C4-2B (cell line): ENCODE measurements around the gene JAK1.

Source experiments
- CTCF ChIP-seq: fragments of 450-650 bp; conservative IDR thresholded peaks from 2 replicates; pipeline ENCODE4 v1.5.1; 2017; ENCODE audit warnings: mild to moderate bottlenecking
- ZFX ChIP-seq: fragments of 450-650 bp; IDR thresholded peaks from 2 replicates; pipeline ENCODE4 v1.6.1; 2017

DNA sequence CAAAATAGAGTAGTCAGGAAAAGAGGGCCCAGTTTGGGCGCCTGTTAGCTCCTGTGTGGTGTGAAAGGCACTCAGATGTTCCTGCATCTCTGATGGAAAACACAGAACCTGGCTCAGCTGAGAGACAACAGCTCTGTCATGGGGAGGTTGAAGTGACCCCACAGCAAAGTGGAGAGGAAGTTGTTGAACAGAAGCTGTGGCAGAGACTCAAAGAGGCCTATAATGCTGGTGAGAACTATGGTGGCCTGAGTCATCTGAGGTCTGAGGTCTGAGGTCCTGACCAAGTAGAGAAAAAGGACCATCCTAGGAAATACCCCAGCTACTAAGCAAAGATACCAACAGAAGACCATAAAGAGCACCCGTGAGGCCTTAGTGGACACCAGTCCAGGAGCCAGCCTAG lies 45.6 kb upstream of the JAK1 start:
- TF ChIP-seq CTCF (no peak), ZFX (no peak)
